ENCODE data around the gene MSX2.

- TF ChIP-seq CTCF (IDR thresholded peaks at IDR 0.05 in 4 of 5, conservative IDR thresholded peaks at IDR 0.05 in 1 of 5), result no peak
- TF ChIP-seq POLR2A (IDR thresholded peaks at IDR 0.05), result no peak
Measured at GRCh38 chr5:174718880-174719610, 5.3 kb upstream of the MSX2 start.
